Vagina (tissue), 2 donors: ENCODE data around the gene MYBPHL. TPM values are rescaled to one million over a fixed set of nuclear protein-coding genes. Genes with fewer than 3 reads are reported as not detected.
A peak's percentile ranks its signal among the peaks of the same experiment; 100 is the strongest.

Source experiments
- DNase-seq, 2 donors: peaks; one replicate each; pipeline ENCODE4 v3.0.0-alpha.2; 2017; ENCODE audit errors: extremely low spot score in 2 of 2
- H3K27ac ChIP-seq: fragments of 200-600 bp; sonication (generic); one replicate; pipeline ENCODE4 v1.5.1; 2019
- H3K27me3 ChIP-seq: fragments of 200-600 bp; sonication (generic); one replicate; pipeline ENCODE4 v1.5.1; 2019
- H3K36me3 ChIP-seq, 2 donors: fragments of 200-600 bp; sonication (generic); one replicate each; pipeline ENCODE4 v1.5.1; 2017 to 2019
- H3K4me1 ChIP-seq: fragments of 200-600 bp; sonication (generic); one replicate; pipeline ENCODE4 v1.5.1; 2019
- H3K4me3 ChIP-seq, 2 donors: fragments of 200-600 bp; sonication (generic); 1 replicate in 1 of 2; 2 replicates in 1 of 2; pipeline ENCODE4 v1.5.1; 2016 to 2019
- H3K9me3 ChIP-seq: fragments of 200-600 bp; sonication (generic); one replicate; pipeline ENCODE4 v1.5.1; 2019
- CTCF ChIP-seq, 3 experiments: fragments of 450-650 bp in 2 of 3; fragments of 200-600 bp in 1 of 3; sonication (generic) in 1 of 3; IDR thresholded peaks; one replicate each; pipeline ENCODE4 v1.5.1; 2017 to 2019; ENCODE audit warnings: antibody characterized with exemption in 3 of 3, mild to moderate bottlenecking in 2 of 3, moderate library complexity in 2 of 3
- POLR2A ChIP-seq, 2 donors: fragments of 450-650 bp; IDR thresholded peaks; one replicate each; pipeline ENCODE4 v1.6.1; 2017; ENCODE audit warnings: antibody characterized with exemption in 2 of 2, mild to moderate bottlenecking in 2 of 2, moderate library complexity in 2 of 2
- POLR2AphosphoS5 ChIP-seq, 2 donors: sonication (generic); formaldehyde crosslinking; IDR thresholded peaks; one replicate each; pipeline ENCODE4 v1.9.0; 2017; ENCODE audit warnings: antibody characterized with exemption in 2 of 2, mild to moderate bottlenecking in 2 of 2, low read depth in 1 of 2; ENCODE audit not compliant: insufficient read depth in 1 of 2
- intact Hi-C: fragments of 100-400 bp; cut with DNase I; formaldehyde crosslinking; loops from one replicate; pipeline ENCODE4 v1.15.1; 2023
- total RNA-seq: library from RNA; depleted of rRNA; stranded (reverse); fragments of >200 nt; gene quantifications from one replicate; pipeline ENCODE4 v1.2.3, GENCODE V29; 2016

The MYBPHL gene
- total RNA-seq, 1 donor from 2014 or later = not detected

GRCh38 chr1:109243860-109244552, 62.8 kb downstream of the MYBPHL start:
- Histone ChIP-seq H3K4me3 (no peak overlapping the region), H3K36me3 (no peaks in the 10 kb centered on the region), H3K9me3 (no peaks in the 10 kb centered on the region), H3K27ac (no peak overlapping the region), H3K4me1 (peaks cover 47% of the 10 kb centered on the region), H3K27me3 (no peaks in the 10 kb centered on the region)
- no peak for DNase-seq
- intact Hi-C loops = no loop called here
- no peak for TF ChIP-seq POLR2A (IDR thresholded peaks at IDR 0.05)

GRCh38 chr1:109243221-109243620, 63.6 kb downstream of the MYBPHL start:
- no peaks in the 10 kb centered on the region for H3K27me3 ChIP-seq
- DNase-seq = no peak
- H3K9me3 ChIP-seq = no peaks in the 10 kb centered on the region
- peaks cover 0 to 7% of the 10 kb centered on the region in 2 donors for H3K36me3 ChIP-seq
- no peak overlapping the region for H3K4me3 ChIP-seq
- H3K27ac ChIP-seq = no peak overlapping the region
- peaks cover 44% of the 10 kb centered on the region for H3K4me1 ChIP-seq
- intact Hi-C loops = no loop called here
- TF ChIP-seq CTCF (IDR thresholded peaks at IDR 0.05) = no peak
- TF ChIP-seq POLR2AphosphoS5 (IDR thresholded peaks at IDR 0.05; ENCODE audit: insufficient read depth in 1 of 2, low read depth in 1 of 2) = no peak
- TF ChIP-seq POLR2A (IDR thresholded peaks at IDR 0.05) = no peak

- Histone ChIP-seq H3K9me3 (no peaks in the 10 kb centered on the region), H3K27ac (no peak overlapping the region), H3K4me1 (peaks cover 44% of the 10 kb centered on the region), H3K4me3 (no peak overlapping the region), H3K36me3 (peaks cover 0 to 15% of the 10 kb centered on the region in 2 donors), H3K27me3 (no peaks in the 10 kb centered on the region)
- intact Hi-C loops = no loop called here
- DNase-seq = no peak
- TF ChIP-seq CTCF (IDR thresholded peaks at IDR 0.05) (no peak), POLR2AphosphoS5 (IDR thresholded peaks at IDR 0.05; ENCODE audit: insufficient read depth in 1 of 2, low read depth in 1 of 2) (peak in 1 of 2 donors; percentile 16), POLR2A (IDR thresholded peaks at IDR 0.05) (no peak)
Observed at GRCh38 chr1:109242387-109242786, 64.4 kb downstream of the MYBPHL start.

Other genes starting within 250 kb of the MYBPHL start
- gene TAF13, start 231.0 kb downstream of the MYBPHL start, total RNA-seq = 28.7 TPM
- 17.2 TPM for gene TMEM167B, start 216.2 kb downstream of the MYBPHL start, total RNA-seq
- 0.25 TPM for gene ELAPOR1, start 192.9 kb downstream of the MYBPHL start, total RNA-seq
- 135 TPM for gene SARS1, start 93.1 kb downstream of the MYBPHL start, total RNA-seq
- gene CELSR2, start 57.5 kb downstream of the MYBPHL start, total RNA-seq = 38.5 TPM
- gene PSRC1, start 23.9 kb downstream of the MYBPHL start, total RNA-seq = 5.4 TPM
- gene SORT1, start 90.9 kb upstream of the MYBPHL start, total RNA-seq = 30.7 TPM
- gene PSMA5, start 119.4 kb upstream of the MYBPHL start, total RNA-seq = 23.1 TPM
- 1.5 TPM for gene SYPL2, start 159.5 kb upstream of the MYBPHL start, total RNA-seq
- gene ATXN7L2, start 176.9 kb upstream of the MYBPHL start, total RNA-seq = 4.9 TPM
- gene CYB561D1, start 187.1 kb upstream of the MYBPHL start, total RNA-seq = 8.3 TPM
- 6.4 TPM for gene AMIGO1, start 202.7 kb upstream of the MYBPHL start, total RNA-seq
- gene GPR61, start 232.9 kb upstream of the MYBPHL start, total RNA-seq = not detected
- gene GNAI3, start 241.6 kb upstream of the MYBPHL start, total RNA-seq = 4.9 TPM